Ovary (tissue), 3 donors: ENCODE results near the gene KAT14.

ENCODE experiments used
- CTCF ChIP-seq, 3 donors: fragments of 450-650 bp in 2 of 3; fragments of 200-600 bp in 1 of 3; IDR thresholded peaks; one replicate each; pipeline versions ENCODE4 v1.5.1 to v1.8.0; 2016 to 2022; ENCODE audit warnings: antibody characterized with exemption in 3 of 3, mild to moderate bottlenecking in 1 of 3
- POLR2A ChIP-seq: fragments of 450-650 bp; IDR thresholded peaks from one replicate; pipeline ENCODE4 v1.6.1; 2017; ENCODE audit warnings: antibody characterized with exemption, mild to moderate bottlenecking, moderate library complexity
- donor health status: DM: no; HTN: no; CAD: no.

GRCh38 chr20:18174906-18175683 lies 37.4 kb downstream of the KAT14 start:
- TF ChIP-seq CTCF (IDR thresholded peaks at IDR 0.05) = no peak
- no peak for TF ChIP-seq POLR2A
